ENCODE data around the gene KLHDC2.
"Not testable (repeated sequence)": the region's sequence is repeated elsewhere in the genome, so short reads cannot be mapped to it uniquely, and the experiment has no call there.

The KLHDC2 gene

DNA sequence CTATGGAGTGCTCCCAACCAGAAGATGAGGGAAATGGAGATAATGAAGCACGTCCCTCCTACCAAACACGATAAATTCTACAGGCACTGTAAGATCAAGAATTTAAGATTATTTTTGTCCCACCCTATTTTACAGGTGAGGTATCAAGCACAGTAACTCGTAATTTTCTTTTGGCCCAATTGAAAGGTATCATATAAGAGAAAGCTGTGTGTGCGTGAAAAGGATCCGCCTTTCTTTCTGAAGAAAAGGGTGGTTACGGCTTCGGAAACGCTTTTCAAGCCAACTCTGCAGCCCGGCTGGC lies 733 bp upstream of the KLHDC2 start:
- no peaks in the 10 kb centered on the region for H3K27me3 ChIP-seq (ENCODE audit: low read depth)
- in situ Hi-C loops (cut with MboI; ENCODE audit: low sequenced_read_pairs), result loop anchor here (5.0 kb wide), 2 partner anchors 80 to 130 kb away; partner anchors contain the start of genes DNAAF2 and POLE2
- H3K9me3 ChIP-seq, result no peaks in the 10 kb centered on the region
- peak overlapping the region; percentile 42 for H3K4me3 ChIP-seq
- DNase-seq (ENCODE audit: low spot score in 2 of 2), result no peak
- peaks cover 19% of the 10 kb centered on the region for H3K4me1 ChIP-seq
- peaks cover under 1% of the 10 kb centered on the region for H3K36me3 ChIP-seq (replicated peaks)

DNA sequence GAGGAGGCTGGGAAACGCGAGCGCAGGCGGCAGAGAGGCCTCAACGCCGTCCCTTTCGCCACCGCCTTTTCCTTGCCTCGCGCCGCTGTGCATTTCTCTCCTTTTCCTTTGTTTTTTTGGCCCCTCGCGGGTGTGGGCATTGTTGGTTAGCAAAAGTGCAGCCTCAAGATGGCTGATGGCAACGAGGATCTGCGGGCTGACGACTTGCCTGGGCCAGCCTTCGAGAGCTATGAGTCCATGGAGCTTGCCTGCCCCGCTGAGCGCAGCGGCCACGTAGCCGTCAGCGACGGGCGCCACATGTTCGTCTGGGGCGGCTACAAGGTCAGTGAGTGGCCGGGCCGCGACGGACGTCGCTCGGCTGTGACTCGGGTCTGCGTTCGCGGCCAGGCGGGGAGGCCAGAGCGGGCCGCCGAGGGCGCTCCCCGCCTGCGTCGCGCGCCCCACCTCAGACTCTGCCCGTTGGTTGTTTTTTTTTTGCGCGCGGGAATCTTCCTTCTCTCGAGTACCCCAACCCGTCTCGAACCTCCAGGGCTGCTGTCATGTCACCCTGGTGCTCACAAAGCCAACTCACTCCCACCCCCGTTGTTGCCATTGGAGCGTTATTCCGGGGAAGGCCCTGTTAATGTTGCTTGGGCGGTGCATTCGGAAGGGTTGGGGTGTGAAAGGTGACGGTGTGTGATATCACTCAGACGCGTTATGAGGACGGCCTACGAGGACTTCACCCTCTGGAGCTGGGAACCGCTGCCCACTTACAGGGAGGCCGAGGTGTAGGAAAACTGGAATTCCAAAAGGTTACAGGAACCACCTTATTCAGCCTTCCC lies 558 bp downstream of the KLHDC2 start:
- peak in 1 of 2 experiments; percentile 56 for DNase-seq (ENCODE audit: low spot score in 2 of 2)
- Histone ChIP-seq H3K4me1 (peaks cover 19% of the 10 kb centered on the region), H3K27me3 (ENCODE audit: low read depth) (no peaks in the 10 kb centered on the region), H3K36me3 (replicated peaks) (peaks cover 5% of the 10 kb centered on the region), H3K4me3 (peak overlapping the region; percentile 65), H3K9me3 (no peaks in the 10 kb centered on the region)
- in situ Hi-C loops (cut with MboI; ENCODE audit: low sequenced_read_pairs), result loop anchor here (5.0 kb wide), 2 partner anchors 81 to 131 kb away; partner anchors contain the start of genes DNAAF2 and POLE2

DNA sequence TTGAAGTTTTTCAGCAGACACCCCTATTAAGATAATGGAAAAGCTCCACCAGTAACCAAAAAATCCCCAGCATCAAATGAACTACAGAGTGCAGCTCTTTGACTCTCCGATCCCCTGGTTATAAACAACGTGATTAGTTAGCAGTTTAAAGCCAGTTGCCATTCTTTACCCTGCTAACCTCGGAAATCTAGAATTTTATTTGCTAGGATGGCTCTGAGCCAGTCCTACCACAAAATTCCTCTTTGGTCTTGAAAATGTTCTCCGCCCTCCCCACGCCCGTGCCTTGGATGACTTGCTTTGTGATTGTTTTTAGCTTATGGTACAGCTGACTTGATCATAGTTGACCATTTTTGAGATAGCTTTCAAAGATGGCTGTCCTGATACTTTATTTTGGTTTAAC lies 1.2 kb downstream of the KLHDC2 start:
- Histone ChIP-seq H3K9me3 (no peaks in the 10 kb centered on the region), H3K27me3 (ENCODE audit: low read depth) (no peaks in the 10 kb centered on the region), H3K4me3 (peak overlapping the region; percentile 65), H3K4me1 (peaks cover 19% of the 10 kb centered on the region), H3K36me3 (replicated peaks) (peaks cover 5% of the 10 kb centered on the region)
- in situ Hi-C loops (cut with MboI; ENCODE audit: low sequenced_read_pairs), result loop anchor here (5.0 kb wide), 2 partner anchors 82 to 132 kb away; partner anchors contain the start of genes DNAAF2 and POLE2
- DNase-seq (ENCODE audit: low spot score in 2 of 2), result no peak

DNA sequence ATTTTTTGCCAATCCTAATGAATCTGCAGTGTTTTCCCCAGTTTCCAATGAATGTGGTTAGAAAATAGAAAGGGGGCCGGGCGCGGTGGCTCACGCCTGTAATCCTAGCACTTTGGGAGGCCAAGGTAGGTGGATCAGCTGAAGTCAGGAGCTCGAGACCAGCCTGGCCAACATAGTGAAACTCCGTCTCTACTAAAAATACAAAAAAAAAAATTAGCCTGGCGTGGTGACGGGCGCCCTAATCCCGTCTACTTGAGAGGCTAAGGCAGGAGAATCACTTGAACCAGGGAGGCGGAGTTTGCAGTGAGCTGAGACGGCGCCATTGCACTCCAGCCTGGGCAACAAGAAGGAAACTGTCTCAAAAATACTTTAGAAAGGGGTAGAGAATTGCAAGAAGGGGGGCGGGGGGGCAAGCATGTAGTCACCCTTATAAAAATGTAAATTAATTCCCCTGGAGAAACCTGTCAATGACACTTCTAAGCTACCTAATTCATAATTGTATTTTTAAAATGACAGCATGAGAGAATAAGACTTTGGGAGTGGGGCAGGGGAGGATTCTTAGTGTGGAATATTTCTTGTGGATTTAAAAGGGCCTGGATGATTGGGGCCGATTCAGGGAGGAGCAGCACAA lies 1.7 kb downstream of the KLHDC2 start:
- peak in 1 of 2 experiments; percentile 61 for DNase-seq (ENCODE audit: low spot score in 2 of 2)
- H3K9me3 ChIP-seq, result no peaks in the 10 kb centered on the region
- in situ Hi-C loops (cut with MboI; ENCODE audit: low sequenced_read_pairs), result loop anchor here (5.0 to 10.0 kb wide), 3 partner anchors 75 to 132 kb away; partner anchors contain the start of genes DNAAF2 and POLE2
- H3K4me1 ChIP-seq, result peaks cover 21% of the 10 kb centered on the region
- H3K27me3 ChIP-seq (ENCODE audit: low read depth), result no peaks in the 10 kb centered on the region
- peaks cover 10% of the 10 kb centered on the region for H3K36me3 ChIP-seq (replicated peaks)
- H3K4me3 ChIP-seq, result peak overlapping the region; percentile 65

DNA sequence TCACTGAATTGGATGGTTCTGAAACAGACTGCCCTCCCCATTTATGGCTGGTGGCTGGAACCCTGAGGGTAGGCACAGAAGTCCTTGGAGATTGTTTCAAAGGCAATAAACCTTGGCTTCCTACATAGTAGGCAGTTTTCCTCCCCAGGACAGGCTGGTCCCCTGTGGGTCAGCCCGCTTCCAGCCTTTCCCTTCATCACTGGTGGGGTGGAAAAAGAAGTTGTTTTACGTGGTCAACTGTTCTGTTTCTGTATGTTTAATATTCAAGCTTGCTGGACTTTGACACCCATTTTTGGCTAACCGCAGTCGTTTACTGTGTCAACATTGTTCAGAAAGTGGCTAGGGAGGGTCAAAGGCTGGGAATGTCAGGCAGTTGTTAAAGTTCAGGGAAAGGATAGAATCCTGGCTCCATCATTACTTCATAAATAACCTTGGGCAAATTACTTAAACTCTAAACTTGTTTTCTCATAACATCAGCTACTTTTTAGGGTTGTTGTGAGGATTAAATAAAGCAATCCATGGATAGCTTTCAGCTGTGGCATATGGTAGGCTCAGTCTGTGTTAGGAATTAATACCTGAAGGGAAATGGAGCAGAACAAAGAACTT lies 2.4 kb downstream of the KLHDC2 start:
- in situ Hi-C loops (cut with MboI; ENCODE audit: low sequenced_read_pairs), result loop anchor here (10.0 kb wide), 1 partner anchor 74 kb away; no protein-coding TSS in a partner anchor
- Histone ChIP-seq H3K4me3 (peak overlapping the region; percentile 65), H3K4me1 (peaks cover 21% of the 10 kb centered on the region), H3K36me3 (replicated peaks) (peaks cover 17% of the 10 kb centered on the region), H3K27me3 (ENCODE audit: low read depth) (no peaks in the 10 kb centered on the region), H3K9me3 (no peaks in the 10 kb centered on the region)
- no peak for DNase-seq (ENCODE audit: low spot score in 2 of 2)

DNA sequence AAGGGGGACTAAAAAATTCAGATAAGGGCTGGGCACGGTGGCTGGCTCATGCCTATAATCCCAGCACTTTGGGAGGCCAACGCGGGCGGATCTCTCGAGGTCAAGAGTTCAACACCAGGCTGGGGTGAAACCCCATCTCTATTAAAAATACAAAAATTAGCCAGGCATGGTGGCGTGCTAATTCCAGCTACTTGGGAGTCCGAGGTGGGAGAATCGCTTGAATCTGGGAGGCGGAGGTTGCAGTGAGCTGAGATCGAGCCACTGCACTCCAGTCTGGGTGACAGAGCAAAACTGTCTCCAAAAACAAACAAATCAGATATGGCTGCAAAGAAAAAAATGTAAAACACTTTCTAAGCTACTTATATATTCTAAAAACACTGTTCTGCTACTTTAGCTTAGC lies 3.7 kb downstream of the KLHDC2 start:
- not testable (repeated sequence) for H3K9me3 ChIP-seq; DNase-seq (ENCODE audit: low spot score in 2 of 2); H3K4me3 ChIP-seq; H3K27me3 ChIP-seq (ENCODE audit: low read depth)
- in situ Hi-C loops (cut with MboI; ENCODE audit: low sequenced_read_pairs), result loop anchor here (10.0 kb wide), 1 partner anchor 73 kb away; no protein-coding TSS in a partner anchor
- H3K4me1 ChIP-seq, result peaks cover 20% of the 10 kb centered on the region
- peaks cover 21% of the 10 kb centered on the region for H3K36me3 ChIP-seq (replicated peaks)

DNA sequence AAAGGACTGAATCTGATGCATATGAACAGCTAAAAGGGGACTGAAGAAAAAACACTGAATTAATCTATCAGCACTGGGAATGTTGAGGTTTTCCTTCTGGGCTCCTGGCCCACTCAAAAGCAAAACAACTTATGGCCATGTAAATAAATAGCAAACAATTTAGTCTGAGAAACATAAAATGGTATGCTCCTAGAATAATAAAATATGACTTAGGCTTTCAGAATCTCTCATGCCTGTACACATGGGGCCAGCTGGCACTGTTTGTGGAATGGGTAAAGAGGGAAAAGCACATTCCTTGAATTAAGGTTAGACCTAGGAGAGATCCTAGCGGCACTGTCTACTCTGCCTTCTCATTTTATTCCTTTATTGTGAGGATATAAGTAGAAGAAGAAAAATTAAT lies 6.2 kb downstream of the KLHDC2 start:
- Histone ChIP-seq H3K27me3 (ENCODE audit: low read depth) (no peaks in the 10 kb centered on the region), H3K4me3 (no peak overlapping the region), H3K4me1 (peaks cover 17% of the 10 kb centered on the region), H3K9me3 (no peaks in the 10 kb centered on the region), H3K36me3 (replicated peaks) (peaks cover 37% of the 10 kb centered on the region)
- DNase-seq (ENCODE audit: low spot score in 2 of 2), result no peak
- in situ Hi-C loops (cut with MboI; ENCODE audit: low sequenced_read_pairs), result loop anchor here (10.0 kb wide), 1 partner anchor 71 kb away; no protein-coding TSS in a partner anchor

DNA sequence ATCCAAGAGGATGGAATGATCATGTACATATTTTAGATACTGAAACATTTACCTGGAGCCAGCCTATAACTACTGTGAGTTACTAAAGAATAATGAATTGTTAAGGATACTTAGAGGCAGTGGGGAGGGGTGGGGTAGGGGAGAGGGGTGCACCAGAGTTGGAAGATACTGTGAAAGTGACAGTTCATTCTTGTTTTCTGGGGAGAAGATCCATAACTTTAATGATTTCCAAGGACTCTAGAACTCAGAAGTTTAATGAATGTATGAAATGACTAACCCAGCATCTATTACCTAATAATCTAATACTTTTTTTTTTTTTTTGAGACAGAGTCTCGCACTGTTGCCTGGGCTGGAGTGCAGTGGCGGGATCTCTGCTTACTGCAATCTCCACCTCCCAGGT lies 10.5 kb downstream of the KLHDC2 start:
- no peak for DNase-seq (ENCODE audit: low spot score in 2 of 2)
- in situ Hi-C loops (cut with MboI; ENCODE audit: low sequenced_read_pairs), result loop anchor here (10.0 kb wide), 1 partner anchor 66 kb away; no protein-coding TSS in a partner anchor
- H3K27me3 ChIP-seq (ENCODE audit: low read depth), result no peaks in the 10 kb centered on the region
- H3K4me3 ChIP-seq, result no peak overlapping the region
- H3K36me3 ChIP-seq (replicated peaks), result peaks cover 70% of the 10 kb centered on the region
- H3K4me1 ChIP-seq, result peaks cover 8% of the 10 kb centered on the region
- no peaks in the 10 kb centered on the region for H3K9me3 ChIP-seq

DNA sequence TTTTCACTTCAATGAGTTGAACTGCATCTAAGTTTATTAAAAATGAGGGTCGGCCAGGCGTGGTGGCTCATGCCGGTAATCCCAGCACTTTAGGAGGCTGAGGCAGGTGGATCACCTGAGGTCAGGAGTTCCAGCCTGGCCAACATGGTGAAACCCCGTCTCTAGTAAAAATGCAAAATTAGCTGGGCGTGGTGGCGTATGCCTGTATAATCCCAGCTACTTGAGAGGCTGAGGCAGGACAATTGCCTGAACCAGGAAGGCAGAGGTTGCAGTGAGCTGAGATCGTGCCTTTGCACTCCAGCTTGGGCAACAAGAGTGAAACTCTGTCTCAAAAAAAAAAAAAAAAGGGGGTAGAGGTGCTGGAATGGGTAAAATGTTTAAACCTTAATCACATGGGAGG lies 13.1 kb downstream of the KLHDC2 start:
- H3K9me3 ChIP-seq; H3K4me1 ChIP-seq; DNase-seq (ENCODE audit: low spot score in 2 of 2); H3K27me3 ChIP-seq (ENCODE audit: low read depth); in situ Hi-C loops (cut with MboI; ENCODE audit: low sequenced_read_pairs); H3K4me3 ChIP-seq: not testable (repeated sequence)
- H3K36me3 ChIP-seq (replicated peaks), result peaks cover 81% of the 10 kb centered on the region

DNA sequence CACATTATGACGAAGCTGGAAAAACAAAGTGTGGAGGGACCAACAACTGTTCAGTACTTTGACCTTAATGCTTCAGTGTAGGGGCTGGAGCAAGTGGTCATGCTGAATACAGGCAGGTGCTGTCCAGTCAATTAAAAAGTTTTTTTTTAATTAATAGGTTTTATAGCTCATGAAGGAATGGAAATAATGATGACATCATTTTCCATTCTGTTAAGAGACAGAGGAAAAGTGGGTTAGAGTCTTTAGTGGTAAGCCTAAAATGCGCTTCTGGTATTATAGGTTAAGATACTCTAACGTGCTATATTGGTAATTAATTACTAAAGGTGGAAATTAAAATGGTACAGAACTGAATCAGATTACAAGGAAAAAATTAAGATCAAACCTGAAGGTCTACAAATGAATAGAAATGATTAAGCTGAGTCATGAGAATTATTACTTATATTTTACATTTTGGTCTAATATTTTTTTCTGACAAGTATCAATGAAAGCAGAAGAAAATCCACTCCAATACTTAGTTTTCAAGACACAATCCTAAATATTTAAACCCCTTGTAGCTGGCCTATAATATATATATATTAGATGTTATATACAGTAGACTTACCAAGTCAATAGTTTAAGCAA lies 15.6 kb downstream of the KLHDC2 start:
- no peaks in the 10 kb centered on the region for H3K9me3 ChIP-seq
- DNase-seq (ENCODE audit: low spot score in 2 of 2), result no peak
- peaks cover 85% of the 10 kb centered on the region for H3K36me3 ChIP-seq (replicated peaks)
- in situ Hi-C loops (cut with MboI; ENCODE audit: low sequenced_read_pairs), result no loop called here
- H3K4me1 ChIP-seq, result peaks cover 6% of the 10 kb centered on the region
- H3K27me3 ChIP-seq (ENCODE audit: low read depth), result no peaks in the 10 kb centered on the region
- H3K4me3 ChIP-seq, result no peak overlapping the region

DNA sequence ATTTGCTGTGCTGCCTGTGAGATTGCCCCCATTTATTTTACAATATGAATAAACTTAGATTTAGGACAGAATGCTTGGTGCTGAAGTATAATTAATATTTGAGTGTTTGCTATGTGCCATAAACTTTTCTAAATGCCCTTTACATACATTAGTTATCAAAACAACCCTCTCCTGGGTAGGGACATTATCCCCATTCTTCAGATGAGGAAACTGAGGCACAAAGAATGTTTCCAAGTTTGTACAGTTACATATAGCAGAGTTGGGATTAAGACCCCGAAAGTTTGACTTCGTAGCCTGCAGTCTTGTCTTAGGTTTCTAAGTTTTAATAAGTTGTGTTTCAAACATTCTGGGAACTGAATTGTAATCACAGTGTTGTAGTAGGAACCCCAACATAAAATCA lies 18.4 kb downstream of the KLHDC2 start:
- Histone ChIP-seq H3K4me1 (peaks cover 6% of the 10 kb centered on the region), H3K4me3 (no peak overlapping the region), H3K36me3 (replicated peaks) (peaks cover 89% of the 10 kb centered on the region), H3K27me3 (ENCODE audit: low read depth) (no peaks in the 10 kb centered on the region), H3K9me3 (no peaks in the 10 kb centered on the region)
- in situ Hi-C loops (cut with MboI; ENCODE audit: low sequenced_read_pairs), result no loop called here
- no peak for DNase-seq (ENCODE audit: low spot score in 2 of 2)

DNA sequence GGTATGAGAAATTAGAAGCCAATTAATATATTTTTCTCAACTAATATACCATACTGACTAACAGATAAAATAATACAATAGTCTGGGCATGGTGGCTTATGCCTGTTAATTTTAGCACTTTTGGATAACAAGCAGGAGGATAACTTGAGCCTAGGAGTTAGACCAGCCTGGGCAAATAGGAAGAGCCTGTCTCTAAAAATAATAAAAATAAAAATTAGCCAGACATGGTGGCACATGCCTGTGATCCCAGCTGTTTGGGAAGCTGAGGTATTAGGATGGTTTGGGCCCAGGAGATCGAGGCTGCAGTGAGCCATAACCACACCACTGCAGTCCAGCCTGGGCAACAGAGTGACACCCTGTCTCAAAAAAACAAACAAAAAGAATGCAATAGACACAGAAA lies 24.7 kb downstream of the KLHDC2 start:
- no peaks in the 10 kb centered on the region for H3K4me1 ChIP-seq
- in situ Hi-C loops (cut with MboI; ENCODE audit: low sequenced_read_pairs), result no loop called here
- no peaks in the 10 kb centered on the region for H3K9me3 ChIP-seq
- H3K27me3 ChIP-seq (ENCODE audit: low read depth), result no peaks in the 10 kb centered on the region
- H3K36me3 ChIP-seq (replicated peaks), result peaks cover 65% of the 10 kb centered on the region
- no peak for DNase-seq (ENCODE audit: low spot score in 2 of 2)
- H3K4me3 ChIP-seq, result no peak overlapping the region

DNA sequence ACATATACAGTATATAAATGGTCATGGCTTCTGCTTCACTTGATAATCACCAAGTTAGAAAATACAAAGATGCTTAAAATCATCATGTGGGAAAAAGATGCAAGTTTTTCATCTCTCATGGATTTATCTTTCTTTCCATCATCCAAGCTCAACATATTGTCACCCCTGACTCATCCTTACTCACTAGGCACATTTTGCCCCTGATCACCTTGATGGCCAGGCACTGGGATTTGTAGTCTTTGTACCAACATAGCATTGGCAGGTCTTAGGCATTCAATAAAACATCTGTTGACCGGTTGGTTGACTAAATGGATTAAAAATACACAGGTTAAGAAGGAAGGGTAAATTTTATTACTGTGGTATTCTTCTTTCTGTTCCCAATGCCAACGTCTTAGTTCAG lies 28.1 kb downstream of the KLHDC2 start:
- no peaks in the 10 kb centered on the region for H3K27me3 ChIP-seq (ENCODE audit: low read depth)
- H3K9me3 ChIP-seq, result no peaks in the 10 kb centered on the region
- H3K4me1 ChIP-seq, result no peaks in the 10 kb centered on the region
- H3K36me3 ChIP-seq (replicated peaks), result peaks cover 68% of the 10 kb centered on the region
- no peak for DNase-seq (ENCODE audit: low spot score in 2 of 2)
- in situ Hi-C loops (cut with MboI; ENCODE audit: low sequenced_read_pairs), result no loop called here
- H3K4me3 ChIP-seq, result no peak overlapping the region
